Spleen (tissue), 7 donors: ENCODE results near the gene TIFAB.

Experiments
- POLR2AphosphoS5 ChIP-seq, 3 donors: sonication (generic); formaldehyde crosslinking; IDR thresholded peaks; one replicate each; pipeline ENCODE4 v1.5.1; 2017; ENCODE audit warnings: antibody characterized with exemption in 3 of 3
- TF ChIP-seq, protein P1 (sequence below), 11 experiments: fragments of 200-600 bp in 7 of 11; fragments of 450-650 bp in 4 of 11; sonication (generic) in 4 of 11; IDR thresholded peaks in 8 of 11; conservative IDR thresholded peaks in 3 of 11; 1 replicate in 7 of 11; 2 replicates in 4 of 11; pipeline versions ENCODE4 v1.4.0 to v1.8.0; 2016 to 2021; ENCODE audit warnings: antibody characterized with exemption in 11 of 11, inconsistent platforms in 4 of 11, mild to moderate bottlenecking in 1 of 11
- donor health status: DM: no; HTN: no; CAD: no; lungs with moderate emphysema.
- donor health status: DM: no; HTN: no; CAD: no.
- donor health status: DM: no; HTN: no; CAD: no.

DNA sequence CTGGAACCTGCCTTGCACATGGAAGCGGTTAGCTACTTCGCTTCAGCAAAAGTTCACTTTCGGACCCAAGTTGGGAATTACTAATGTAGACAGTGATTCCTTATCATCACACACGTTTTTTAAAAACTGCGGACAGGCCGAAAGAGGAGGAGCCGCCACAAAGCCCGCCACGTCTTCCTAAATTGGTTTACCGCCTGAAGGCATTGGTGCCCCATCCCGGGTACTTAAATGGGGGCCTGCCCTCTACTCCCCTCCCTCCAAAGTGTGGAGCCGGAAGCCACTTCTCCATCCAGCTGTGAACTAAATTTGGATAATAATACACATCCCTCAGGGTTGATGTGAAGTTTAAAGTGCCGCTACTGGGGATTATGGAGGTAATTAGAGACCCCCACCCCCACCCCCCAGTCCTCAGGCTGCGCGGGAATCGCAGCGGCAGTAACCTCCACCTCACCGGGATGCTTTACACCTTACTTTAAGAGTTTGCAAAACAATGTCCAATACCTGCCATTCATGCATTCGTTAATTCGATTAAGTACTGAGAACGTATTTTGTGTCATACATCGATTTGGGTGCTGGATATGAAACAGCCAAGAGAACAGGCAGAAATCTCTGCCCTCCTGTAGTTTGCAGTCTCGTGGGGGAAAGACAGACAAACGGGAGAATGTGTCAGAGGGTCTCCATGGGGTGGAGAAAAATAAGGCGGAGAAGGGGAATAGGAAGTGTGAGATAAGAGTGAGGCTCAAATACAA is 52.2 kb downstream of the TIFAB start:
- TF ChIP-seq POLR2AphosphoS5 (IDR thresholded peaks at IDR 0.05) = no peak
- TF ChIP-seq, protein P1, sequence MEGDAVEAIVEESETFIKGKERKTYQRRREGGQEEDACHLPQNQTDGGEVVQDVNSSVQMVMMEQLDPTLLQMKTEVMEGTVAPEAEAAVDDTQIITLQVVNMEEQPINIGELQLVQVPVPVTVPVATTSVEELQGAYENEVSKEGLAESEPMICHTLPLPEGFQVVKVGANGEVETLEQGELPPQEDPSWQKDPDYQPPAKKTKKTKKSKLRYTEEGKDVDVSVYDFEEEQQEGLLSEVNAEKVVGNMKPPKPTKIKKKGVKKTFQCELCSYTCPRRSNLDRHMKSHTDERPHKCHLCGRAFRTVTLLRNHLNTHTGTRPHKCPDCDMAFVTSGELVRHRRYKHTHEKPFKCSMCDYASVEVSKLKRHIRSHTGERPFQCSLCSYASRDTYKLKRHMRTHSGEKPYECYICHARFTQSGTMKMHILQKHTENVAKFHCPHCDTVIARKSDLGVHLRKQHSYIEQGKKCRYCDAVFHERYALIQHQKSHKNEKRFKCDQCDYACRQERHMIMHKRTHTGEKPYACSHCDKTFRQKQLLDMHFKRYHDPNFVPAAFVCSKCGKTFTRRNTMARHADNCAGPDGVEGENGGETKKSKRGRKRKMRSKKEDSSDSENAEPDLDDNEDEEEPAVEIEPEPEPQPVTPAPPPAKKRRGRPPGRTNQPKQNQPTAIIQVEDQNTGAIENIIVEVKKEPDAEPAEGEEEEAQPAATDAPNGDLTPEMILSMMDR (IDR thresholded peaks at IDR 0.05 in 8 of 11, conservative IDR thresholded peaks at IDR 0.05 in 3 of 11) = no peak
